CD4-positive, alpha-beta memory T cell (primary cell): ENCODE results near the gene ZYX. TPM values are rescaled to one million over a fixed set of nuclear protein-coding genes. Genes with fewer than 3 reads are reported as not detected.
A peak's percentile ranks its signal among the peaks of the same experiment; 100 is the strongest.
"Not testable (repeated sequence)": the region's sequence is repeated elsewhere in the genome, so short reads cannot be mapped to it uniquely, and the experiment has no call there.

Experiments
- CTCF ChIA-PET: fragments of 350-600 bp; sonication (Branson Sonifier 250); formaldehyde crosslinking; loops from one replicate; lab custom pipeline; 2021; ENCODE audit warnings: inconsistent platforms; ENCODE audit not compliant: partially characterized antibody; lab: Charles Lee
- POLR2A ChIA-PET: fragments of 350-600 bp; sonication (Branson Sonifier 250); formaldehyde crosslinking; loops from one replicate; lab custom pipeline; 2021; ENCODE audit not compliant: partially characterized antibody; lab: Charles Lee
- DNase-seq, 5 donors: peaks; one replicate each; pipeline versions ENCODE4 v3.0.0 to v3.0.0-alpha.2; 2020 to 2022; ENCODE audit warnings: mixed read lengths in 1 of 5
- H3K27ac ChIP-seq: one replicate; pipeline ENCODE4 v1.7.0; 2013; ENCODE audit warnings: low read depth, low read length
- H3K27me3 ChIP-seq: 2 replicates; pipeline ENCODE4 v1.7.0; 2013; ENCODE audit warnings: mild to moderate bottlenecking, low read length, moderate library complexity; ENCODE audit not compliant: insufficient read depth
- H3K36me3 ChIP-seq: 2 replicates; pipeline ENCODE4 v1.7.0; 2013; ENCODE audit warnings: mild to moderate bottlenecking, low read length, moderate library complexity; ENCODE audit not compliant: insufficient read depth
- H3K4me1 ChIP-seq: 2 replicates; pipeline ENCODE4 v1.7.0; 2013; ENCODE audit warnings: mild to moderate bottlenecking, low read length, moderate library complexity; ENCODE audit not compliant: insufficient read depth
- H3K4me3 ChIP-seq, 2 donors: one replicate each; pipeline ENCODE4 v1.7.0; 2013; ENCODE audit warnings: low read length in 2 of 2, mild to moderate bottlenecking in 1 of 2
- H3K9me3 ChIP-seq, 2 donors: one replicate each; pipeline ENCODE4 v1.7.0; 2013; ENCODE audit warnings: low read length in 2 of 2, control low read depth in 1 of 2; ENCODE audit not compliant: control insufficient read depth in 1 of 2
- H3K27ac Mint-ChIP-seq, 7 donors: one replicate each; pipeline ENCODE4 v1.8.0; 2020 to 2021; ENCODE audit warnings: mixed read lengths in 7 of 7, mild to moderate bottlenecking in 6 of 7, inconsistent platforms in 3 of 7, moderate library complexity in 3 of 7
- H3K27me3 Mint-ChIP-seq, 2 donors: one replicate each; pipeline ENCODE4 v1.8.0; 2020 to 2021; ENCODE audit warnings: mixed read lengths in 2 of 2
- H3K36me3 Mint-ChIP-seq, 2 donors: one replicate each; pipeline ENCODE4 v1.8.0; 2020 to 2021; ENCODE audit warnings: mixed read lengths in 2 of 2, inconsistent platforms in 1 of 2, mild to moderate bottlenecking in 1 of 2
- H3K4me1 Mint-ChIP-seq, 4 donors: one replicate each; pipeline ENCODE4 v1.8.0; 2020 to 2021; ENCODE audit warnings: mixed read lengths in 4 of 4, mild to moderate bottlenecking in 1 of 4
- H3K4me3 Mint-ChIP-seq, 8 donors: one replicate each; pipeline ENCODE4 v1.8.0; 2020 to 2021; ENCODE audit warnings: mixed read lengths in 8 of 8, mild to moderate bottlenecking in 7 of 8, moderate library complexity in 6 of 8, inconsistent platforms in 3 of 8
- H3K9me3 Mint-ChIP-seq, 8 donors: one replicate each; pipeline ENCODE4 v1.8.0; 2020 to 2021; ENCODE audit warnings: mixed read lengths in 8 of 8, mild to moderate bottlenecking in 5 of 8, inconsistent platforms in 3 of 8, moderate library complexity in 1 of 8
- intact Hi-C: fragments of 100-400 bp; cut with micrococcal nuclease; formaldehyde crosslinking; loops from one replicate; pipeline ENCODE4 v1.15.1; 2023
- polyA plus RNA-seq, 2 donors: library from polyadenylated mRNA; unstranded; fragments of 300-500 nt; fragmentation: Illumina TruSeq; gene quantifications; one replicate each; pipeline ENCODE4 v1.2.3, GENCODE V29; 2021
- total RNA-seq, 2 experiments: library from RNA; stranded (reverse); gene quantifications; one replicate each; pipeline ENCODE4 v1.2.3, GENCODE V29; 2021

Gene ZYX
- total and polyA plus RNA-seq, 4 experiments from 2014 or later, result 55.7 to 148 (median 145) TPM

DNA sequence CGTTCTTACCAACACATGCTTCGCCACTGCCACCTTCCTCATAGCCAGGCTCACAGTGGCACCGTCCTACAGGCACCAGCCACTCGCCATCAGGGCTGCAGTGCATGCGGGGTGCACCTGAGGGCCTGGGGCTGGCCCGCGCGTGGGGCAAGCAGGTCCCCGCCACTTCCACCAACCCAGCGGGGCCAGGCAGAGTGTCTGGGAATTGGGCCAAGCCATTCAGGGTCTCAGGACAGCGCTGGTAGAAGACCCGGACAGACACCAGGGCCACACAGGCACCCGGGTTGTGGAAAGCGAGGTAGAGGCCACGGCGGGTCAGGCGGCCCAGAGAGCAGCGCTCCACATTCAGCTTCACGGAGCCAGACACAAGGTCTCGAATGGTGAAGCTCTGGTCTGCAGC, 18.5 kb downstream of the ZYX start:
- peaks cover 22 to 48% of the 10 kb centered on the region in 2 donors for H3K36me3 Mint-ChIP-seq
- intact Hi-C loops, result no loop called here
- CTCF ChIA-PET, result interaction anchor here (2.8 kb wide), 1 partner anchor 17 kb away, joined by 9 read pairs; no protein-coding TSS in a partner anchor

DNA sequence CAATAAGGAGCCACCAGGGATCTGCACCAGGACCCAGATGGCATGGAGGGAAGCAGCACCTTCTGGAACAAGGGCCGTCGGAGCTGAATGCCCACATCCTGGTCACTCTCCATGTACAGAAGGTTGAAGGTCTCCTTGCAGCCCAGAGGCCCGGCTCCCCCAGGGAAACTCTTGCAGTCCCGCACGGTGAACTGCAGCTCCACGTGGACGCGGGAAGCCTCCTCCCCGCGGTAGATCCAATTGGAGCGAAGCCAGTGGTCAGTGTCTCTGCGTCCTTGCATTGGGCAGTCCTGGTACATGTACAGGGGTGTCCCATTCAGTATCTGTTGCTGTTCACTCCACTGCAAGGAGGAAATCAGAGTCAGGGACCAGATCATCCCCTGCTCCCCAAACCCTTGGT, 20.1 kb downstream of the ZYX start:
- no peaks in the 10 kb centered on the region for H3K9me3 ChIP-seq
- intact Hi-C loops, result no loop called here
- Mint-ChIP-seq H3K27me3 (no peaks in the 10 kb centered on the region), H3K27ac (peak overlapping the region in 4 of 7 donors; percentile 64 to 77 (median 70)), H3K4me3 (no peak overlapping the region), H3K9me3 (peaks cover 0 to 2% (median 0%) of the 10 kb centered on the region in 8 donors), H3K36me3 (peaks cover 18 to 40% of the 10 kb centered on the region in 2 donors), H3K4me1 (peaks cover 19 to 39% (median 28%) of the 10 kb centered on the region in 4 donors)
- H3K27me3 ChIP-seq, result no peaks in the 10 kb centered on the region
- H3K4me3 ChIP-seq, result no peak overlapping the region
- peaks cover 17% of the 10 kb centered on the region for H3K4me1 ChIP-seq
- H3K27ac ChIP-seq, result no peak overlapping the region
- CTCF ChIA-PET, result interaction anchor here (0.8 to 9.8 kb wide), 3 partner anchors 15 to 26 kb away, joined by 4 to 129 read pairs (median 9); partner anchors contain the start of gene ZYX
- no peak for DNase-seq
- POLR2A ChIA-PET, result interaction anchor here (1.1 to 10.9 kb wide), 4 partner anchors 11 to 26 kb away, joined by 6 to 215 read pairs (median 8); partner anchors contain the start of gene ZYX
- peaks cover 17% of the 10 kb centered on the region for H3K36me3 ChIP-seq

More for the DNA sequence above, 18.5 kb downstream of the ZYX start:
- peaks cover 10 to 30% (median 18%) of the 10 kb centered on the region in 4 donors for H3K4me1 Mint-ChIP-seq
- no peak overlapping the region for H3K27ac Mint-ChIP-seq
- no peak overlapping the region for H3K27ac ChIP-seq
- peaks cover under 1% of the 10 kb centered on the region for H3K4me1 ChIP-seq
- no peaks in the 10 kb centered on the region for H3K27me3 Mint-ChIP-seq
- H3K9me3 Mint-ChIP-seq, result no peaks in the 10 kb centered on the region
- no peaks in the 10 kb centered on the region for H3K27me3 ChIP-seq
- DNase-seq, result no peak
- POLR2A ChIA-PET, result interaction anchor here (1.9 to 10.9 kb wide), 2 partner anchors 17 to 20 kb away, joined by 9 to 215 read pairs; partner anchors contain the start of gene ZYX
- H3K4me3 ChIP-seq, result no peak overlapping the region
- H3K36me3 ChIP-seq, result peaks cover 24% of the 10 kb centered on the region
- H3K4me3 Mint-ChIP-seq, result no peak overlapping the region
- no peaks in the 10 kb centered on the region for H3K9me3 ChIP-seq

DNA sequence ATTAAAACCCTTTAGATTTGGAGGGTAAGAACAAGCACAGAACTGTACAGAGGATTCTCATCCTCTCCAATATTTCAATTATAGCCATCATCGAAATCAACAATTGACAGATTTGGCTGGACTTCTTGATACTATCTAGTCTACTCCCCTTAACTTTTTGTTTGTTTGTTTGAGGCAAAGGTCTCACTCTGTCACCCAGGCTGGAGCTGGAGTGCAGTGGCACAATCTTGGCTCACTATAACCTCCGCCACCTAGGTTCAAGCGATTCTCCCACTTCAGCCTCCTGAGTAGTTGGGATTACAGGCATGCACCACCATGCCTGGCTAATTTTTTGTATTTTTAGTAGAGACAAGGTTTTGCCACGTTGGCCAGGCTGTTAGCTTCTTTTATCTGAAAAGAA, 21.1 kb downstream of the ZYX start:
- H3K27ac ChIP-seq, H3K9me3 Mint-ChIP-seq, intact Hi-C loops, H3K27me3 ChIP-seq, H3K27me3 Mint-ChIP-seq, H3K4me3 ChIP-seq, DNase-seq, H3K4me3 Mint-ChIP-seq, H3K9me3 ChIP-seq: not testable (repeated sequence)
- ChIA-PET POLR2A (interaction anchor here (1.1 to 10.9 kb wide), 4 partner anchors 12 to 27 kb away, joined by 6 to 215 read pairs (median 8); partner anchors contain the start of gene ZYX), CTCF (interaction anchor here (0.8 to 9.8 kb wide), 6 partner anchors 9 to 162 kb away, joined by 3 to 129 read pairs (median 4); partner anchors contain the start of gene ZYX)
- Mint-ChIP-seq H3K4me1 (peaks cover 29 to 48% (median 37%) of the 10 kb centered on the region in 4 donors), H3K27ac (peak overlapping the region in 3 of 7 donors; percentile 41 to 73 (median 48)), H3K36me3 (peaks cover 18 to 35% of the 10 kb centered on the region in 2 donors)
- peaks cover 26% of the 10 kb centered on the region for H3K4me1 ChIP-seq
- H3K36me3 ChIP-seq, result peaks cover 16% of the 10 kb centered on the region

DNA sequence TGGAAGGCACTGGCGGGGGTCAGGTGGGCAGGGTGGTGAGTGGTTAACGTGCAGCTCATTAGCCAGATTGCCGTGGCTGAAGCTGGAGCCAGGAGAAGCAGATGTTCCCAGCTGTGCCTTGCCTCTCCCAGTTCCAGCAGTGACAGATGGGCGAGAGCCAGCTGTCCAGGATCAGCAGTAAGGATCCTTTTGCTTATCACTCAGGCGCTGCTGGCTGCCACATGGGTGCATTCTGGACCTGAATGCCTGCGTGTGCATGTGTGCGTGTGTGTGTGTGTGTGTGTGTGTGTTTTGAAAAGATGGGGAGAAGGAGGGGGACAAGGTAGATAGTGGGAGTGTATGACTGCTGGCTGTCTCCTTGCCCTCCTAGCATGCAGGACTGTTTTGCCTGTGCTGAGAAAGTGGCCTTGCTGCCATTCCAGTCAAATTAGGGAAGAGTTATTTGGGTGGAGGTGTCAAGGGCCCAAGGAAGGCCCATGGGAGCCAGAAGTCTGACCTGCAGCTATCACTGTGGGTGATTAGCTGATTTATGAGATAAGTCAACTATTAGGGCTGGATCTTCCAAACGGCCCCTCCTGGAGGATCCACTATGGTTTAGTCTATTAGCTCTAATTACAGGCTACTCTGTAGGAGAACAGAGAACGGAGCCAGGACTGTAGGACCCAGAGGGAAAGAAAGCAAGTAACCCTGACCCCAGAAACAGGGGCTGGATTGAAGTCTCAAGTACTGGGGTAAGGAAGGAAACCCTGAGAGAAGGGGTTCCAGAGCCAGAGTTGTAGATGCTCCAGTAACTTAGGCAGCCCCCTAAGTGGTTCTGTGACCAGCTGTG, 24.2 kb downstream of the ZYX start:
- ChIA-PET POLR2A (interaction anchor here (0.9 to 10.9 kb wide), 7 partner anchors 12 to 165 kb away, joined by 3 to 215 read pairs (median 4); partner anchors contain the start of genes GSTK1 and ZYX), CTCF (interaction anchor here (0.7 to 9.8 kb wide), 10 partner anchors 11 to 165 kb away, joined by 3 to 129 read pairs (median 6); partner anchors contain the start of gene ZYX)
- peaks cover 0 to 2% (median 0%) of the 10 kb centered on the region in 8 donors for H3K9me3 Mint-ChIP-seq
- intact Hi-C loops, result no loop called here
- H3K4me1 Mint-ChIP-seq, result peaks cover 45 to 73% (median 56%) of the 10 kb centered on the region in 4 donors
- H3K4me3 Mint-ChIP-seq, result peak overlapping the region in 6 of 8 donors; percentile 13 to 62 (median 48)
- Histone ChIP-seq H3K36me3 (no peaks in the 10 kb centered on the region), H3K27me3 (no peaks in the 10 kb centered on the region), H3K4me1 (peaks cover 48% of the 10 kb centered on the region), H3K4me3 (no peak overlapping the region), H3K9me3 (no peaks in the 10 kb centered on the region), H3K27ac (no peak overlapping the region)
- H3K27ac Mint-ChIP-seq, result peak overlapping the region; percentile 7 to 76 (median 63)
- no peaks in the 10 kb centered on the region for H3K27me3 Mint-ChIP-seq
- peaks cover 7 to 18% of the 10 kb centered on the region in 2 donors for H3K36me3 Mint-ChIP-seq
- no peak for DNase-seq

DNA sequence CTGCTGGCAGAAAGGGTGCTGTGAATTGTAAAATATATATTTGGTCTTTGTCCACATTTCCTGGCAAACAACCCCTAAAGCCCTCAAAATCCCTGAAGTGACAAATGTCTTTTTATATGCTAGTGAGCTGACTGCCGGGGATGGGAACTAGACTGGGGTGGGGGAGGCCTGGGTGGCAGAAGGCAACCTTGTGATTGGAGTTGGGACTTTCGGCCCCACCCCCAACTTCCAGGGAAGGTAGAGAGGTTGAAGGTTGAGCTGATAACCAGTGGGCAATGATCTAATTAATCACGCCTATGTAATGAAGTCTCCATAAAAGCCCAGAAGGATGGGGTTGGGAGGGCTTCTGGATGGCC, 24.8 kb downstream of the ZYX start:
- Mint-ChIP-seq H3K4me1 (peaks cover 47 to 76% (median 59%) of the 10 kb centered on the region in 4 donors), H3K27me3 (no peaks in the 10 kb centered on the region), H3K9me3 (peaks cover 0 to 2% (median 0%) of the 10 kb centered on the region in 8 donors), H3K27ac (peak overlapping the region; percentile 8 to 82 (median 37)), H3K4me3 (peak overlapping the region; percentile 29 to 97 (median 91)), H3K36me3 (peaks cover 3 to 13% of the 10 kb centered on the region in 2 donors)
- CTCF ChIA-PET, result interaction anchor here (1.0 to 9.8 kb wide), 9 partner anchors 10 to 166 kb away, joined by 3 to 129 read pairs (median 6); partner anchors contain the start of gene ZYX
- intact Hi-C loops, result no loop called here
- POLR2A ChIA-PET, result interaction anchor here (0.9 to 10.9 kb wide), 6 partner anchors 13 to 165 kb away, joined by 3 to 215 read pairs (median 14); partner anchors contain the start of genes GSTK1 and ZYX
- no peaks in the 10 kb centered on the region for H3K9me3 ChIP-seq
- H3K4me1 ChIP-seq, result peaks cover 48% of the 10 kb centered on the region
- no peak overlapping the region for H3K27ac ChIP-seq
- no peaks in the 10 kb centered on the region for H3K36me3 ChIP-seq
- H3K27me3 ChIP-seq, result no peaks in the 10 kb centered on the region
- DNase-seq, result no peak
- no peak overlapping the region for H3K4me3 ChIP-seq

DNA sequence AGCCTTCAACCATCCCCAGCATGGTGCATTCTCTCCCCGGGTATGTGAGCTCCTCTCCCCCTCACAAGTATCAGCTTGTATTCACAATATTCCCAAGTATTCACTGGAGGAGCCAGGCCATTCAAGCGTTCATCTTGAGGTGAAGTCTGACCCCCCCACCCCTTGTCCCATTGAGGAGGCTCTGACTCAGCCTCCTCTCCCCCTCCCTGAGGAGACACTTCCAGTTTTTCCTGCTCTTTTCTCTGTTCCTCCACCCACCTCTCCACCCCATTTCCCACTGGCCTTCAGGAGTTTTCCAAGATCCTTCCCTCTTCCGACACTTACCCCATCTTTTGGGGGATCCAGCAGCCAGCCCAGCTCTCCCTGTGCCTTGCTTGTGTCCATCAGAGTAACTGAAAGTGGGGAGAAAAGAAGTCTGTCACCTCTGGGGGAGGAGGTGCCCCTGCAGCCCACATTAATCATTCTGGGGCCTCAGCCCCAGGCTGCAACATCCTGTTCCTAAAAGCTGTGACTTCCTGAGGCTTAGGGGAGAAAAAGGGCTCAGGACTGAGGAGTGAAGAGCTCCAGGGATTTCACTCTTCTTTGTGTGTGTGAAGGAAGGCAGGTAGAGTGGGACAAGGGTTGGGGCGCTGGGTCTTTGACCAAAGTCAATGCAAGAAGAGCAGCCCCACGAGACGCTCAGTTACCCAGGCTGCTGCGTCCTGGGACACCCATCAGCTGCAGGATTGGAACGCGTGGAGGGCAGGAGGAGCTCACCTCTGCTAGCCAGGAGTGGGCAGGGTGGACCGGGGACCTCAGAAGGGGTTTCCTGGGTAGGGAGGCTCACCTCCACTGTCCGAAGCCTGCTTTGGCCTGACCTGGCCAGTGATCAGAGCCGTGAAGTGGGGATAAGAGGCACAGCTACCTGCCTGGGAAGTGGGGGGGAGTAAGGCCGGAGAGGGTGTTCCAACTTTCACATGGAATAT, 26.4 kb downstream of the ZYX start:
- Mint-ChIP-seq H3K4me3 (peak overlapping the region; percentile 89 to 97 (median 92)), H3K4me1 (peaks cover 49 to 85% (median 60%) of the 10 kb centered on the region in 4 donors), H3K27me3 (no peaks in the 10 kb centered on the region), H3K36me3 (peaks cover 0 to 7% of the 10 kb centered on the region in 2 donors), H3K27ac (peak overlapping the region; percentile 76 to 96 (median 96)), H3K9me3 (peaks cover 0 to 2% (median 0%) of the 10 kb centered on the region in 8 donors)
- ChIA-PET CTCF (interaction anchor here (0.8 to 9.8 kb wide), 20 partner anchors 9 to 167 kb away, joined by 3 to 129 read pairs (median 5); partner anchors contain the start of genes GSTK1 and ZYX), POLR2A (interaction anchor here (0.8 to 10.9 kb wide), 23 partner anchors 11 to 617 kb away, joined by 3 to 215 read pairs (median 7); partner anchors contain the start of genes CASP2, GSTK1 and ZYX)
- H3K27ac ChIP-seq, result peak overlapping the region; percentile 15
- peaks cover 48% of the 10 kb centered on the region for H3K4me1 ChIP-seq
- no peaks in the 10 kb centered on the region for H3K27me3 ChIP-seq
- H3K9me3 ChIP-seq, result no peaks in the 10 kb centered on the region
- peak overlapping the region; percentile 58 to 66 for H3K4me3 ChIP-seq
- peak; percentile 52 to 68 (median 64) for DNase-seq
- intact Hi-C loops, result loop anchor here (1.0 to 2.0 kb wide), 4 partner anchors 27 to 119 kb away; partner anchors contain the start of gene CASP2
- H3K36me3 ChIP-seq, result no peaks in the 10 kb centered on the region
